MCF 10A (cell line): Measurements from ENCODE around the gene CCDC178. TPM values are rescaled to one million over a fixed set of nuclear protein-coding genes. Genes with fewer than 3 reads are reported as not detected.

Experiments used
- BruUV-seq: library from RNA; stranded (reverse); fragments of 400-500 nt; replicated peaks from 2 replicates; lab custom pipeline; 2021; lab: Mats Ljungman, UMichigan
- CTCF ChIA-PET: fragments of 300-600 bp; sonication (Branson Sonifier 250); formaldehyde crosslinking; extraction: SDS; loops from one replicate; lab custom pipeline; 2021; ENCODE audit warnings: antibody characterized with exemption, inconsistent platforms; lab: Yijun Ruan, JAX
- POLR2A ChIA-PET: fragments of 300-600, 350-650 bp; sonication (Branson Sonifier 250); formaldehyde crosslinking; extraction: SDS; loops from one replicate; lab custom pipeline; 2020; ENCODE audit warnings: antibody characterized with exemption, inconsistent platforms; lab: Yijun Ruan, JAX
- DNase-seq: peaks from one replicate; pipeline ENCODE4 v3.0.0-alpha.2; 2018; ENCODE audit not compliant: unreplicated experiment
- H3K27ac Mint-ChIP-seq: one replicate; pipeline ENCODE4 v1.8.0; 2022; ENCODE audit warnings: mild to moderate bottlenecking, low read depth, mixed read lengths; ENCODE audit not compliant: unreplicated experiment
- H3K27me3 Mint-ChIP-seq: one replicate; pipeline ENCODE4 v1.8.0; 2022; ENCODE audit warnings: mixed read lengths; ENCODE audit not compliant: insufficient read depth, unreplicated experiment
- H3K36me3 Mint-ChIP-seq: one replicate; pipeline ENCODE4 v1.8.0; 2022; ENCODE audit warnings: mild to moderate bottlenecking, moderate library complexity, mixed read lengths; ENCODE audit not compliant: insufficient read depth, unreplicated experiment
- H3K4me1 Mint-ChIP-seq: one replicate; pipeline ENCODE4 v1.8.0; 2022; ENCODE audit warnings: mixed read lengths; ENCODE audit not compliant: insufficient read depth, unreplicated experiment
- H3K4me3 Mint-ChIP-seq: one replicate; pipeline ENCODE4 v1.8.0; 2022; ENCODE audit warnings: mild to moderate bottlenecking, moderate library complexity, mixed read lengths; ENCODE audit not compliant: unreplicated experiment
- H3K9me3 Mint-ChIP-seq: one replicate; pipeline ENCODE4 v1.8.0; 2022; ENCODE audit warnings: mixed read lengths; ENCODE audit not compliant: unreplicated experiment
- CTCF ChIP-seq: fragments of 200-600 bp; IDR thresholded peaks from one replicate; pipeline ENCODE4 v1.8.0; 2022; ENCODE audit warnings: antibody characterized with exemption, mild to moderate bottlenecking; ENCODE audit not compliant: unreplicated experiment
- intact Hi-C: fragments of 100-400 bp; cut with micrococcal nuclease; formaldehyde crosslinking; loops from 2 replicates; pipeline ENCODE4 v1.14.1; 2022
- total RNA-seq: library from RNA; stranded (reverse); gene quantifications from 2 replicates; pipeline ENCODE4 v1.2.3, GENCODE V29; 2022

Gene CCDC178
- total RNA-seq, 1 experiment from 2014 or later = 0.19 TPM

GRCh38 chr18:33201509-33201926, 239.0 kb downstream of the CCDC178 start:
- peak; percentile 38 for DNase-seq
- Mint-ChIP-seq H3K36me3 (no peaks in the 10 kb centered on the region), H3K27ac (no peak overlapping the region), H3K27me3 (peaks cover 76% of the 10 kb centered on the region), H3K4me1 (no peaks in the 10 kb centered on the region), H3K4me3 (no peak overlapping the region), H3K9me3 (no peaks in the 10 kb centered on the region)
- BruUV-seq = no TSS peak
- peak; percentile 43 for TF ChIP-seq CTCF
- ChIA-PET CTCF (interaction anchor here (0.8 to 1.6 kb wide), 2 partner anchors 9 to 30 kb away, joined by 3 to 5 read pairs; no protein-coding TSS in a partner anchor), POLR2A (interaction anchor here (0.7 kb wide), 1 partner anchor 30 kb away, joined by 4 read pairs; no protein-coding TSS in a partner anchor)
- intact Hi-C loops = loop anchor here (5.0 kb wide), 1 partner anchor 489 kb away; no protein-coding TSS in a partner anchor

- TF ChIP-seq CTCF = no peak
- ChIA-PET CTCF (interaction anchor here (0.8 to 2.0 kb wide), 3 partner anchors 13 to 17 kb away, joined by 4 to 8 read pairs (median 6); no protein-coding TSS in a partner anchor), POLR2A (no interaction called here)
- Mint-ChIP-seq H3K27me3 (peaks cover 52% of the 10 kb centered on the region), H3K4me3 (no peak overlapping the region), H3K4me1 (no peaks in the 10 kb centered on the region), H3K36me3 (no peaks in the 10 kb centered on the region), H3K27ac (no peak overlapping the region), H3K9me3 (no peaks in the 10 kb centered on the region)
- no TSS peak for BruUV-seq
- no peak for DNase-seq
- intact Hi-C loops = no loop called here
Measured at GRCh38 chr18:33195795-33196194, 244.7 kb downstream of the CCDC178 start.

GRCh38 chr18:33194793-33195192, 245.7 kb downstream of the CCDC178 start:
- POLR2A ChIA-PET = no interaction called here
- no peak for DNase-seq
- no peak overlapping the region for H3K4me3 Mint-ChIP-seq
- no peak for TF ChIP-seq CTCF
- H3K27me3 Mint-ChIP-seq = peaks cover 50% of the 10 kb centered on the region
- no peaks in the 10 kb centered on the region for H3K4me1 Mint-ChIP-seq
- H3K36me3 Mint-ChIP-seq = no peaks in the 10 kb centered on the region
- intact Hi-C loops = no loop called here
- H3K27ac Mint-ChIP-seq = no peak overlapping the region
- CTCF ChIA-PET = interaction anchor here (0.6 to 1.2 kb wide), 3 partner anchors 12 to 72 kb away, joined by 3 to 4 read pairs (median 3); no protein-coding TSS in a partner anchor
- no TSS peak for BruUV-seq
- H3K9me3 Mint-ChIP-seq = no peaks in the 10 kb centered on the region

- CTCF ChIA-PET = no interaction called here
Measured at GRCh38 chr18:33184958-33185357, 255.6 kb downstream of the CCDC178 start.

More at GRCh38 chr18:33184958-33185357, 255.6 kb downstream of the CCDC178 start:
- no peaks in the 10 kb centered on the region for H3K9me3 Mint-ChIP-seq
- POLR2A ChIA-PET = no interaction called here
- no peak for DNase-seq
- no TSS peak for BruUV-seq
- TF ChIP-seq CTCF = no peak
- H3K36me3 Mint-ChIP-seq = no peaks in the 10 kb centered on the region
- intact Hi-C loops = no loop called here
- peaks cover 64% of the 10 kb centered on the region for H3K27me3 Mint-ChIP-seq
- H3K4me1 Mint-ChIP-seq = no peaks in the 10 kb centered on the region
- H3K27ac Mint-ChIP-seq = no peak overlapping the region
- no peak overlapping the region for H3K4me3 Mint-ChIP-seq
